GM21367 (cell line): Measurements from ENCODE around the gene WASF2.

Experiments
- ATAC-seq: cut with Tn5 transposase; IDR thresholded peaks from one replicate; pipeline ENCODE4 v1.9.1; 2021; ENCODE audit not compliant: unreplicated experiment

WASF2 gene

DNA sequence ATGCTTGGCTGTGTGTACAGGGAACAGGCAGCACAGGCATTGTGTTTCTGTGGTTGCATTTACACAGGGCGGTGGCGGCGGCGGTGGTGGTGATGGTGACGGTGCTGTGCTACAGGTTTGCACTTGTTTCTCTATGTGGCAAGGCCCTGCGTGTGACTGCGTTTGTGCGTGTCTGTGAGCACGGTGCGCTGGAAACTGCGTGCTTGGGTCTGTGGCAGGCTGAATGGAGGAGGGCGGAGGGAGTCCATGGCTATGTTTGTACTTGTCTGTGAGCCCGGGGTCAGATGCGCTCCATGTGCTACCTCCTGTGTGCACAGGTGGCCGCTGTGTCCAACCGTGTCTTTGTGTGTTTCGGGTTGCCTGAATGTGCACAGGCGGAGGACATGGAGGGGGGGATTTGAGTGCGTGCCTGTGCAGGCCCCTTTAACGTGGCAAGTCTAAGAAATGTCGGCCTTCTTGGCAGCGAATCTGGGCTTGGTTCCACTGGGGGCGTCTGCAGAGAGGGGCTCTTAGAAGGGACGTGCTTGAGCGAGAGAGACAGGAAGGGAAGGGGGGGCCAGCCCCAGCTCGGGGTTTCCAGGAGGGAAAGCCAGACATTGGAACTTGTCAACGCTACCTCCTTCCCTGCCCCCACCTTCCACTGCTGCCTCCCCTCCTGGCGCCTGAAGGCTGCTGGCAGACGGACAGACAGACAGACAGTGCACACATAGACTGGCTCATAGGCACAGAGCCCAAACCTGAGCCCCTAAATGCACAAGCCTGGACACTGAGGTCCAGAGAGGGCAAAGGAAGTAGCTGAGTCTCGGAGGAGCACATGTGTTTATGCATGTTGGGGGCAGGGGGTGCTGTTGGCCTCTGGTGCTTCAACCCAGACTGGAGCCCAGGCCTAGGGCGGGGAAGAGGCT lies 32.7 kb upstream of the WASF2 start:
- ATAC-seq = no peak

DNA sequence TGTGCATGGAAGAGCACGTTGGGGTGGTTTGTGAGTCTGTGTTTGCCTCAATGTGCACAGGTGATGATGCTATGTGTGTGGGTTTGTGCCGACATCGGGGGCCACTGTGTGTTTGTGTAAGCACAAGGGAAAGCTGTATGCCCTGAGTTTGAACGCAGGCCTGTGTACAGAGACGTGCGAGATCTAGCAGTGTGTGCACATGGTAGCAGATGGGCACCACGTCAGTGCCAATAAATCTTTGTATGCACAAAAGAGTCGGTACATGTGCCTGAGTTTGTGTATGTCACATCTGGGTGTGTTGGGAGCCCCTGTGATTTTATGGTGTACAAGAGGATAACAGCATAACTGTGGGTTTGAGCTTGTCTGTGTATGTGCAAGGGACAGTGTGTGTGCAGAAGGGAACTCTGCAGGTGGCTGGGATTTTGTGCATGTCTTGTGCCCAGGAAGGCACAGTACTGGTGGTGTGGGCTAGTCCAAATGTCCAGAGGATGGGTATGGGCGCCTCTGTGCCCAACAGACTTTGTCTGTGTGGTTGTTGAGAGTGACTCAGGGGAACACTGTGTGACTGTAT lies 32.0 kb upstream of the WASF2 start:
- ATAC-seq = no peak

DNA sequence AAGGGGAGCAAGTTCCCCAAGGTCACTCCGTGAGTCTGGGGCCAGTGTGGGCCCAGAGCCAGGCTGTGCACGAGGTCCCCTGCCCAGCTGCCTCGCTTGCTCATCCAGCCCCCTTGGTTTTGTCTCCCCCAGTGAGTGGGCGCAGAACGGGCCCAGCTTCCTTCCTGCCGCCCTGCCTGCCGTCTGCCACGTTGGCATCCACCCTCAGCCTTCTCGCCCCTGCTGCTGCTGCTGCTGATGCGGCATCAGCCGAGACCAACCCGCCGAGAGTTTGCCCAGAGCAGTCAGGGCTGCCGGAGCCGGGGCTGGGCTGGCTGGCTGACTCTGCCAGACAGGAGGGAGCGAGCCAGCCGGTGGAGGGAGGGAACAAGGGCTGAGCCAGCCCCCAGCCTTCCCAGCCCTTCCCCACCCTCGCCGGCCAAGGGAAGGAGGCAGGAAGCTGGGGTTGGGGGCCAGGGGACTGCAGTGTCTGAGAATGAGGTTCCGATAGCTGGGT lies 31.4 kb upstream of the WASF2 start:
- ATAC-seq = no peak

DNA sequence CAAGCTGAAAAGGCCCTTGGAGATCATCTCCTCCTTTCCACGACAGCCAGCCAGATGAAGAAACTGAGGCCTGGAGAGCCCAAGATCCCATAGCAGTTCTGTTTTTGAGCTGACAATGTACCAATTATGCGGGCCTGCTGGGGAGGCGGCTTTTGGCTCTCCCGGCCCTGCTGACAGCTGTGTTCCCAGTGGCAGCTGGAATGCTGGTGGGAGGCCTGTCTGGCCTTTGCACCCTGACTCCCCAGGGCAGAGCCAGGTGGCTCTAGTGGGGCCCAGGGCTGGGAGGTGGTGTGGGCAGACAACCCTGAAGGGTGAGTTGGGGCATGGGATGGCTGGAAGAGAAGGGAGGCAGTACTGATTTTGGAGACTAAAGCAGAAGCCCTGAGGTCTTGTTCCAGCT lies 30.7 kb upstream of the WASF2 start:
- no peak for ATAC-seq

DNA sequence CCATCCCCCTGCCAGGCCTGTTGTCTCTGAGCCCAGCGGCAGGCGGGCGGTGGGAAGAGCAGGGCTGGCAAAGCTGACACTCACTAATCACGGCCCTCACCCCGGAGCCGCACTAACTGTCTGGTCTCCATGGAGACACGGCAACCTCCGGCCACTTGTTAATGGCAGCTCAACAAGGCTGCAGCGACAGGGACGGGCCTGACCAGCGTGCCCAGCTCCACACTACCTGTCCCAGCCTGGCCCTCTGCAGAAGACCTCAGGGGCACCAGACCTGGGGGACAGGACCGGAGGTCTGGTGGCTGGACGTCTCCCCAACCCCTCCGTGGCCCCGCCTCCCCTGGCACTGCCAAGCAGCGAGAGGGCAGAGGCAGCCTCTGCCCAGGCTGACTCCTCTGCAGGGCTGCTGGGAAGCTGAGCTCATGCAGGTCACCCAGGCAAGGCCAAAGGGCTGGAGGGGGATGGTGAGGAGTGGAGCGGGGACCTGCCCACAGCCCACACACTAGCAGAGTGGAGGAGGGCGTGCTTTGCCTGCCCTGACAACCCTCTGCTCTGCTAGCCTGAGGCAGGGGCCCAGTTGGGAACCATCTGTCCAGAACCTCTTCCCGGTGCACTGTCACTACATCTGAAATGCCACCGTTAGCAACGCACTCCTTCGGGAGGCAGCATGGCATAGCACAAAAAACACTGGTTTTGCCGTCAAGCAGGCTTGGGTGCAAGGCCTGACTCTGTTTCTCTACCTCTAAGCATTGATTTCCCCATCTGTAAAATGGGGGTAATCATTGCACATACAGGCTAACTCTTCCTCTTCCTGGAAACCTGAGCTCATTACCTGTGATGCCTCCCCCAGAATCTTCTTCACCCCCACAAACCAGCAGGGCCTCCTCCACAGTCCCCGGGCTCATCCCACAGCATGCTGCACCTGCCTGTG lies 29.6 kb upstream of the WASF2 start:
- ATAC-seq = no peak

DNA sequence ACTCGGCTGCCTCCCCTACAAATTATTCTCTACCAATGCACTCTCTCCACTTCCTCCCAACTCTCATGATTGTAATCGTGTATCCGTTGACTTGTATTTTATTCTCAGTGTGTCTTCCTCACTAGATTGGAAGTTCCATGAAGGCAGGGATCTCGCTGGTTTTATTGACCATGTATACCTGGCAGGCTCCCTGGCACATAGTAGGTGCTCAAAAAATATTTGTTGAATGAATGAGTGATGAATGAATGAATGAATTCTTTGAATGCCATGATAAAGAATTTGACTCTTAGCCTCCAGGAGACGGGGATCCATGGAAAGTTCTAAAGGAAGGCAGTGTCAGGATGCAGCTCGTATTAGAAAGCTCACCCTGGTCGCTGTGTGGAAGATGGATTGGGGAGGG lies 28.8 kb upstream of the WASF2 start:
- no peak for ATAC-seq

DNA sequence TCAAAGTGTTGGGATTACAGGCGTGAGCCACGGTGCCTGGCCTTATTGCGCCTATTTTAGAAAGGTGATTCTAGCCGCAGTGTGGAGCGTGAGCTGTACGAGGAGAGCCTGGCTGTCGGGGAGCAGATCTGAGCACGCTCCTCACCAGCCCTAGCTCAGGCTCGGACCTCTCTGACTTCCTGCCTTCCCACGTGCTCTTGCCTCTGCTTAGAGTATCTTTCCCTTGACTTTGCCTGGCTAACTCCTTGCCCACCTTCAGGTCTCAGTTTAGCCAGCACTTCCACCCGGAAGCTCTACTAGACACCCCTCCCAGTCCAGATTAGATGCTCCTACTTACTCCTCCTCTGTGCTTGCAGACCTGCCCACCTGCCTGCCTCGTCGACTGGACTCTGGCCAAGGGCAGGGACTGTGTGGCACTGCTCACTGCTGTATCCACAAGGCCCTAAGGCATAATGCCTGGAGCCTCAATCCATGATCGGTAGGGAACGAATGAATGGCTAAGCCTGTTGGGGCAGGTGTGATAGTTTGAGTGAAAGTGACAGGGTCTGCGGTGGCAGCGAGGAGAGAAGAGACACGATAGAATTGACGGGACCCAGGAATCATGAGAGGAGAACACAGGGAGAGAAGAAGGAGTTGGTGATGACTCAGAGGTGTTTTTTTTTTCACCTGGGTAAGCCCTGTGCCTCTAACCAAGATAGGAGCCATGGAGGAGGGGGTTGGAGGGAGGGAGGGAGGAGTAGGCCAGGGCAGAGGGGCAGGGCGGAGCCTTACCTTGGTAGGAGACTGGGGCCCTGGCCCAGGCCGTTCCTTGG lies 28.1 kb upstream of the WASF2 start:
- no peak for ATAC-seq

DNA sequence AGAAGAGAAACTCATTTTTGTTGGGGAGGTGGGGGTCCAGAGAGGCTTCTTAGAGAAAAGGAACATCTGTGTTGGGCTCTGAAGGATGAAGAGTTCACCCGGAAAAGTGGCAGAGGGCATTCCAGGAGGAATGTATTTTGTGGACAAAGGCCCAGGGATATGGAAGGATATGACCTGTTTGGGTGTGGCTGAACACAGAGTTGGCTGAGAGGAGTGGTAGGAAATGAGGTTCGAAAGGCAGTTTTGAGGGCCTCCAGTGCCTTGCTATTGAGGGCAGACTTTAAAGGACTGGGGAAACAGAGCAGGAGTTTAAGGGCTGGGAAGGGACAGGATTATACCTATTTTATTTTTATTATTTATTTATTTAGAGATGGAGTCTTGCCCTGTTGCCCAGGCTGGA lies 27.3 kb upstream of the WASF2 start:
- ATAC-seq = no peak

DNA sequence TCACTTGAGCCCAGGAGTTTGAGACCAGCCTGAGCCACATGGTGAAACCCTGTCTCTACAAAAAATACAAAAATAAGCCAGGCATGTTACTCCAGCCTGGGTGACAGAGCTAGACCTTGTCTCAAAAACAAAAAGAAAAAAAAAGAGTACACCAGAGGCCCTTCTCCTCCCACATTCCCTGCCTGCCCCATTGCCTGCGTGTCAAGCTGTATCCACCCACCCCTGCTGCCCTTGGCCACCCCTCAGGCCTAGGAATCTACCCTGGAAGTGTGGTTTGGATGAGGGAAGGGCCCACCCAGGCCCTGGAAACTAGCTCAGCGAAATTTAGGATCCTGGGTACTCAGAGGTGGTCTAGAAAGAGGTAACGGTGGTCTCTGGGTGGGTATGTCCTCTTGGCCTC lies 25.7 kb upstream of the WASF2 start:
- no peak for ATAC-seq

DNA sequence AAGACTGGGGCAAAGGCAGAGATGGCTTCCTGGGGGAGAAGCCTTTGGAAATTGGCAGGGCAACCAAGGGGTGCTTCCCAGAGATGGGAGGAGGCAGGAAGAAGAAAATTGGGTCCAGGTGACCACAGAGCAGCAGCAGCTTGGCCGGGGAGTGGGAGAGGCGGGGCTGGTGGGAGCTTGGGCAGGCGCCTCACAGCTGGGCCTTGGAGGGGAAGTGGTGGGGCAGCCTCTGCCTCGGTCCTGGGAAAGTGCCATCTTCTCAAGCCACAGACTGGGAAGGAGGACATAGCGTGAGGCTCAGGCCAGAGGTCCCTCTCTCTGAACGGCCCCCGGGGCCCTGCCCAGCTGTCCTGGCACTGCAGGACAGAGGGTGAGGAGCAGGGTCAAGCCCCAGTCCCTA lies 24.0 kb upstream of the WASF2 start:
- no peak for ATAC-seq

DNA sequence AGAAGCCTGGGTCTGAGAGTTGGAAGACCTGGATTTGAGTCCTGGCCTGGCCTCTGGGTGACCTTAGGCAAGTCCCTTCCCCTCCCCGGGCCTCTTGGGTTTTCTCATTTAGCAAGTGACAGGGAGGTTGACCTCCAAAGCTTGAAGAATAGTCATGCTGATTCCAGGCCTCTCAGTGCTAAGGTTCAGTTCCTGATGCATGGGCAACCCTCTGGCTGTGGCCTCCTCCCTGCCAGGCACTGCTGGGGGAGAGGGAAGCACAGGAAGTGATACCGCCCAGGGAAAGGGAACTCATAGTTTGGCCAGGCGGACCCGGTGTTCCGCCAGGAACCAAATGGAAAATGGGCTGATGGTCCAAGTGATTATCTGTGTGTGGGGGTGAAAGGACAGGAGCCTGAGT lies 23.6 kb upstream of the WASF2 start:
- no peak for ATAC-seq

DNA sequence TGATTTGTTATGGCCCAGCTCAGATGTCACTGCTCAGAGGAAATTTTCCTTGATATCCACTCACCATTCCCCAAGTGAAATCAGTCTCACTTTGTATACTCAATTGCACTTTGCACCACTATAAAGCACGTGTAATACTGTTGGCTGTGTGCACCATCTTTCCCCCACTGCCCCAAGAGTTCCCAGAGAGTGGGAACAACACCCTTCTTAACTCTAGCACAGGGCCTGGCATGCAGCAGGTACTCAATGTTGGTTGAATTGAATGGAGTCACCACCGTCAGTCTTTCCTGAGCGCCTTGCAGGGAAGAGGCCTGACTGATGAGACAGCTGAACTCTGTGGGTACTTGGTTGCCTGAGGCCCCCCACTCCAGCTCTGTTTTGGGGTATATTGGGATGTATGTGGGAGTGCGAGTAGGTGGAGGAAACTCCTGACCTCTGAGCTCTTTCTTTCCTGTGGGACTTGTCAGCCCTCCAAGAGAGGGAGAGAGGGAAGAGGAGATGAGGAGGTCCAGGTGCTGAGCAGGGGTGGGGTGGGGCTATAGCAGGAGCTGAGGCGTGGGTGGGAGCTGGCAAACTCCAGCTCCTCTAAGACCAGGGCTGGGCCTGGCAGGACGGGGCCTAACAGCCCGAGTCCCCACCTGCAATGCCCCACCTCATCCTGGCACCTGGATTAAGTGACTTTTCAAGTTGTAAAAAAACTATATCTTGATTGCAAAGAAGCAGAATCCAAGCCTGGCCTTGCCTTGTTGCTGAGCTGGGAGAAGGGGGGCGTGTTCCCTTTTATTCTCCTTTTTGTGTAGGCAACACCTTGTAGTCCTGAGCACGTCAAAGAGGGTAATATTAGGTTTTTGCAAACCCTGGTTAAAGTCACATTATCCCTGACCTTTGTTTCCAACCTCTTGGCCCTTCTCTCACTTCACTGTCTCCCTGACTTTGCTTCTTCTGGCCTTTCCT lies 19.4 kb upstream of the WASF2 start:
- ATAC-seq = no peak

DNA sequence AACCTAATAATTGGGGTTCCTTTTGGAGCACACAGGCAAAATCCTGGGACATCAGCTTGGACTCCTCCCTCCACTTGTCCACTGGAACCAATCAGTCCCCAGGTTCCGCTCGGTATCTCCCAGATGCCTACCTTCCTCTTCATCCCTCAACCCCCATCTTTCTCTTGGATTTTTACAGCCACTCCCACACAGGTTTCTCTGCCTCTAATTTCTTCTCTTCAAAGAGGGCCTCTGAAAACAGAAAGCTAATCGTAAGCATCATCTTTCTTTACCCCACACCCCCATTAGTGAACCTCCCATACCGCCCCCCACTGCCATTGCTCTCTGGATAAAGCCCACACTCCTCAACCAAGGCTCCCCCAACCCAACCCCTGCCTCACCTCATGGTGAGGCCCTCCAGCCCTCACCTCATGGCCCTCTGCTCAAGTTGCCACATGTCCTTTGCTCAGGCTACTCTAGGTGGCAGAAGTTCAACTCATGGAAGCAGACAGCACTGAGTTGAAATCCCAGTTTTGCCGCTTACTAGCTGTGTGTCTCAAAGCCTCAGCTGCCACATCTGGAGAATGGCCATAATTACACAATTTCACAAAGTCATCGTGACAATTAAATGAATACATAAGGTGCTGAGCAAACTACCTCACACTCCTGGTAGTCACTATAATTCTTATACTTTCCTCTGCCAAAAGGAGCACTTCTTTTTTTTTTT lies 18.1 kb upstream of the WASF2 start:
- ATAC-seq = no peak

DNA sequence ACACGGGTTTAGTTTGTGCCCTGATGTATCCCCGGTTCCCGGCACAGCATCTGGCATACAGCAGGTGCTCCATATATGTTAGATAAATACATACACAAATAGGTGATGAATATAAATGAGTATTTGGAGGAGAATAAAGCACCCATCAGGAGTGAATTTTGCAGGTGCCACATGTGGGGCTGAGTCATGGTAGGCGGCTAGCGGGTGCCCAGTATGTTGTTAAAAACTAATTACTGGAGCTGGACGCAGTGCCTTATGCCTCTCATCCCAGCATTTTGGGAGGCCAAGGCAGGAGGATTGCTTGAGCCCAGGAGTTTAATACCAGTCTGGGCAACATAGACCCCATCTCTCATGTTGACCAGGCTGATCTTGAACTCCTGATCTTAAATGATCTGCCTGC lies 16.7 kb upstream of the WASF2 start:
- ATAC-seq = no peak

DNA sequence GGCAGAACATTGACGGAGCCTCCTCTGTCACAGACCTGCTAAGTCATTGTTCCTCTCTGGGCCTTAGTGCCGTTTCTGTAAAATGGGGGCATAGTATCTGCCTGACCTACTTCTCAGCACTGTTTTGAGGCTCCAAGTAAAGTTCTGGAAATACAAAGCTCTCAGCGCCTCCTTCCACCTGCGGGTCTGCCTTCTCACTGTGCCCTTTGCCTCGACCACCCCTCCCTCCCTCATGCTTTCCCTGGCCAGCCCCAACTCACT lies 15.4 kb upstream of the WASF2 start:
- no peak for ATAC-seq

DNA sequence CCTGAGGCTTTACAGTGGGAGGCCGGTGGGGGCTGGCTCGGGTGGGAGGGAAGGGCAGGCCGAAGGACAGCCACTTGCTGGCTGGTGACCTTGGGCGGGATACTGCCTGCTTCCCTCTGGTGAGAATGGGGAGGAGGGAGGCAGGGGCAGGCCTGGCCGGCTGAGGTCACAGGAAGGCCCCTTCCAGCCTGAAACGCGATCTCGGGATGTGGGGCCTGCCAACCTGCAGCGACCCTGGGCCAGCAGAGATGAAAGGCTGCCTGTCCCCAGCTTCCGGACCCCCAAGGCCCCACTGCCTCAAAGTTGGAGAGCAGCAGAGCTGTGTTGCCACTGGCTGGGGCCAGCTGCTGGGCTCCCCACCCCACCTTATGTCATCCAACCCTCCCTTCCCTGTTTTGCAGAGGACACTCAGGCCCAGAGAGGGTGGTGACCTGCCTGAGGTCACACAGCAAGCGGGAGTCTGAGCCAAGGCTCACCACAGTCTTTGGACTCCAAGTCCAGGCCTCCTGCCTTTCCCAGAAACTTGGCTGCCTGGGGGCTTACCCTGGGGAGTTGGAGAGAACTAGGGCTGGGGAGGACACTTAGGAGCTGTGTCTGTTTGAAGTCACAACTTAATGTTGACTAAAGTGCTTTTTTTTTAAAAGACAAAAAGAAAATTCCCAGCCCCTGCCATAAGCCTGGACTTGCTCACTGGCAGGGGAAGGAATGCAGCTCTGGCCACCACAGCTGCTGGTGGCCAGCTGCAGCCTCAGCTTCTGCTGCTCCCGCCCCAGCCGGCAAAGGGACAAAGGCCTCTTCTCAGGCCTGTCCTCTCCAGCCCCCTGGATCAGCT lies 14.8 kb upstream of the WASF2 start:
- no peak for ATAC-seq

DNA sequence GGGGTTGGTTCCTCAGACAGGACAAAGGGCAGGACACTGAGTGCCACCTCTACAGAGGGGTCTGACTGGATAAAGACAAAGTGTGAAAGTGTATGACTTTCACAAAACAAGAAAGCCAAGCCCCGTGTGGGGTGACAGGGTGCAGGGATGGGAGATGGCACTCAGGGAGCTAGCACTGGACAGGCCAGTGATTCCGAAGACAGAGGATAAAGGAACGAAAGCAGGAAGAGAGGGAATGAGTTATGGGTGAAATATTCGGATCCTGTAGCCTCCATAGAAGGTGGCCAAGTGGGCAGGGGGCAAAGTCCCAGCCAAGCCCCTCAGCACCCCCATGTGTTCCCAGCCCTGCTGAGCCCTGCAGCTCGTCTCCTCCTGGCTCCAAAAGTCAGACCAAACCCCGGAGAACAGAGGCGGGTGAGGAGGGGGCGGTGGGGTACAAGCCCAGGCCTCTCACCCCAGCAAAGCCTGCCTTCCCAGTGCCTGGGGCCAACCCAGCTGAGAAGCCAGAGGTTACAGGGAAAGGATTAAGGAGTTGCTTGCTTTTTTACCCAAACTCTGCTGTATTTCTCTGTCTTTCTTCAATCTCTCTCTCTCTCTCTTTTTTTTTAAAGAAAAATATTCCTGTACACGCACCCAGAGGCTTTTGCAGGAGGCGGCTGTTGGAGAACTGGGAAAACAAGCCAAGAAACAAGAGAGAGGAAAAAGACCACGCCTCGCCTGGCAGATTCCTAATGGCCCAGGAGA lies 14.0 kb upstream of the WASF2 start:
- ATAC-seq = no peak

DNA sequence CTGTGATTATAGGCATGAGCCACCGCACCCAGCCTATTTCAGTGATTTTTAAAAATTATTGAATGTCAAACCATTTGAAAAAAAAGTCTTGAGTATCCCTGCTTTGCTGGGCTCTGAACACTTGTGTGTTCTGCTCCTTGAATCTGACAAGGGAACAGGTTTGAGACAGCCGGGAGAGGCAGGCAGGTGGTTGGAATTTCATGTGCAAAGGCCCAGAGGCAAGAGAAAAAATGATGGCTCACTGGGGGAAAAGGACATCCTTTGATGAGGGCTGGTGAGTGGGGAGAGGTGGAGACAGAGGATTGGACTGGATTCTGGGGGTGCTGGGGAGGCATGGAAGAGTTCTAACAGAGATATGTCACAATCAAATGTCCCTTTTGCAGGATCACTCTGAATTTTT lies 13.1 kb upstream of the WASF2 start:
- no peak for ATAC-seq
